ENCODE results near the gene CCN6.

CCN6 gene

DNA sequence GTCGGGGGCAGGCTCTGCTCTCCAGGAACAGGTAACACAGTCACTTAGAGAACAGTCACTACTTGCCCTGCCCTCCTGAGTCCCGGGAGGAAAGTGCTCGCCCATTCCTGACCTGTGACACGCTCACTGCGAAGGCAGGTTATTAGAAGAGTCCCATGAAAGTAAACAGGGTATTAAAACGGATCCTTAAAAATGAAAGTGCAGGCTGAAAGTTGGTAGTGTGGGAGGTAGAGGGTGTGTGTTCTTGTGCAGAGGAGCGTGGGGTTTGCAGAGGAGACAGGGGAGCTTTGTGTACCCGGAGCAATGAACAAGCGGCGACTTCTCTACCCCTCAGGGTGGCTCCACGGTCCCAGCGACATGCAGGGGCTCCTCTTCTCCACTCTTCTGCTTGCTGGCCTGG is at the start of gene CCN6:
CCN6 (plus strand) TSS at position 104 of the 400 bp plus-strand sequence; CDS start at position 358, 254 bp downstream.
- DNase-seq (ENCODE audit: low read depth in 2 of 2): no peak

DNA sequence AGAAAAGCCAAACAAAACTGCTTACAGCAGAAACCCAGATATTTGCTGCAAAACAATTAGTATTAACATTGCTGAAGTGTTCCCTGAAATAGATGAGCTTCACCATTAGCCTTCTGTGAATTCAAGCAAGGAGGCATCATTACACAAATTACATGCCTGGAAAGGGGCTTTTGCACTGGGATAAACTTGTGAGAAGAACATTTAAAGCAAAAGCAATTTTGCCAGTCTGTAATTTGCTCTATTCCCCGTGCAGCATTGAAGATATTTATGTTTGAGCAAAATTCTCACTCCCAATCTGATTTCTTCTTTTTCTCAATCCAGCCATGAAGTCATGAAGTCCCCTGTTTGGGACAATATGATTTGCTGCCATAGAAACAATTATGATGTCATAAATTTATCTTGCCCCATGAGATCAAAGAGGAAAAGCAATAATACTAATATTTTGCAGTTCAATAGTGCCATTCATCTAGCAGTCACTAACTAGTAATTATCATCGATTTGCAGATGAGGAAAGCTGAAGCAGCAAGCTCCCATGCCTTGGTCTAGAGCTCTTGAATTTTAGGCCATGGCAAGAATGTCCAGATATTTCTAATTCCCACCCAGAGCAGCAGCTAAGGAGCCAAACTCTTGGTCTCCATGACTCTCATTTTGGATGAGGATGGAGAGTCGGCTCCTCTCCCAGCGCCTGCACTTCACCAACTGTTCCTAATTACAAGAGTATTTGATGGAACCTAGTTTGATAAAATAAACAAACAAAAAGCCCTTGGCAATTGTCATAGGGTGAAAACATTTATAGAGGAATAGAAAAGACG is 49.5 kb upstream of the CCN6 start:
- DNase-seq (ENCODE audit: low read depth in 2 of 2): no peak

DNA sequence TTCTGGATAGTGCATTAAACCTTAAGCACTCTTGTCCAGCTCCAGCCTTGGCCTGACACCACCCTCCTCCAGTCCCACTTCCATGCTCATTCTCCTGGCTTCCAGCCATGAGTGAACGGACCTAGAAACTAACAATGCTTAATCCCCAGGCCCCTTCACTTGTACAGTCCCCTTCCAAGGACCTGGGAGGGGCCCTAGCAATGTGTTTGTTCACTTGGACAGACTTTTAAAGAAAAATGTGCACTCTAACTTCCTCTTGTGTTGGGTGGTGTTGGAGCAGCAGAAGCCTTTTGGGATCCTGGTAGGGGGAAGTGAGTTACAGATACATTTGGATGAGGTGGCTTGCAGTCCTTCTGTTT is 48.9 kb upstream of the CCN6 start:
- no peak for DNase-seq (ENCODE audit: low read depth in 2 of 2)

DNA sequence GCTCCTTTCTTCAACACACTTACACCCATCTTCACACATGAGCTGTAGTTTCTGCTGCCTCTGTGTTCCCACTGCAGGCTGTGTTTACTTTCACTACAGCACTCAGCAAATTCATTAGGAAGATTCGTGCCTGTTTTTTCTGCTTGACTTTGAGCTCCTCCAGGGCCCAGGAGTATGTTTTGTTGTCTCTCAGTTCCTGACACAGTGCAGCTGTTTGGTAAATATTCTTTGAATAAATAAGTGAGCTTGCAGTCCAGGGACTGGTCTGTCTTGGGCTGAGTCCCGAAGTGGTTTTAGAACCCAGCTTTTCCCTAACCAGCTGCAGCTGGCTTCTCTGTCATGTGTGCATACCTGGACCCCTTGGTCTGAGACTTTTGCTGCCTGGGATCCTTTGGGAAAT is 46.6 kb upstream of the CCN6 start:
- DNase-seq (ENCODE audit: low read depth in 2 of 2): no peak

DNA sequence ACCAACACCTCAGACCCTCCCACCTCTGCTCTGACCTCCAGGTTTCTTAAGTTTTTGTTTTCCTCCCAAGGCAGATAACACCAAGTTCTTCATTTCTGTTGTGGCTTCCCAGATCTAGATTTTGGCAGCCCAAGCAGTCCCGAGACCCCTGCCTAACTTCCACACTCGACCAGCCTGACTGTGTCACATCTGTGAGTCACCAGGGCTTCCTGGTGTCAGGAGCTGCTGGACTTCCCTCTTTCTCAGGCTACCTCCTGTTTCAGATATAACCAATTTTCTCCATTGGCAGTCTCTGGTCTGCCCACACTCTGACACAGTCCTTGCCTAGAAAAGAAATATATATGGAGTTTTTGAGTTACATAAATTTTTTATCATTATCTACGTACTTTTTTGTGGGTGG is 46.1 kb upstream of the CCN6 start:
- no peak for DNase-seq (ENCODE audit: low read depth in 2 of 2)

DNA sequence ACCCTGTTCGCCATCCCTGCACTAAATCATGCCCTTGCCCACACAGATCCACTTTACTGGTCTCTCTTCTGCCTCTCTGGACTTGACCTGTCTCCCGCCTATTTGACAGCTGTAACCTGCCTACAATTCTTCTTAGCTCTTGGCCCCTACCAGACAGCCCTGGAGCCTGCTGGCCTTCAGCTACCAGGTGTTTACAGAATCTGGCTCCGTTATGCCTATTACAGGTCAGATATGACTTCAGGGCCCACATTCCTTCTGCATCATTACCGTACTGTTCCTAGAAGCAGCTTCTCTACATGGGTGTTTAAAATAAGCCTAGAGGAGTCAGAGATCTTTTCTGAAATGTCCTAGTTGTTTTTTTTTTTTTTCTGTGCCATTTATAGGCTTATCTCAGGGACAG is 45.4 kb upstream of the CCN6 start:
- DNase-seq (ENCODE audit: low read depth in 2 of 2): no peak

DNA sequence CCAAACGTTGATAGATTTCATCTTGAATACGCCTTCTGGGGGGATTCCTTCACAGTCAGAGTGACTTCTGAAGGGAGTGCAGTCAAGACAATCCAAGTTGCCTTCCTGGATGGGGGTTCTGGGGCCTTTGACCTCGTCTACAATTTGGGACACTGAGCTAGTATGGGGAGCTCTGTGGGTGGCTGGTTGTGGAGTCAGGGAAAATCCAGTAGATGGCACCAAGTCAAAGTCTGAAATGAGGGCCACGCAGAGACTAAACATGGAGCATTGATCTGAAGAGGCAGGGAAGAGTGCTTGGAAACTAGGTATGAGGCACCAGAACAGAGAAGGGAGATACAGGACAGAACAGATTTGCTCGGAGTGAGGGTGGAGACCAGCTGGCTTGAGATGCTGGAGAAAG is 43.6 kb upstream of the CCN6 start:
- DNase-seq (ENCODE audit: low read depth in 2 of 2): no peak

GRCh38 chr6:112013051-112013450 is 40.9 kb upstream of the CCN6 start:
- DNase-seq (ENCODE audit: low read depth in 2 of 2): no peak

DNA sequence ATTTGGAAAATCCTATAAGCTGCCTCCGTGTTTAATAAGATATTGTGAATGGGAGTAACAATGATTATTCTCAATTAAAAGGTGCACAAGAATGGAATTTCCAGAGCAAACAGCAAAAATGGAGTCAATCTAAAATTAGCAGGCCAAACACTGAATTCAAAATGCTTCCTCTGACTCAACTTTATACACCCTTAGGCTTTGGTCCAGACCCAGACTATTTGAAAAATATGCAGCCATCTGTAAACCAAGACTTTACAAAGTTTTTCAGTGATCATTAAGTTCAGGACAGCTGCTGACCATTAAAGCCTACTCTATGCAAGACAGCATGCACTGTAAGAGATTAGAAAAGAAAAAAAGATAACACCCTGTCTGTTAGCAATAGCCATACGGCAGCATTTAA is 39.4 kb upstream of the CCN6 start:
- DNase-seq (ENCODE audit: low read depth in 2 of 2): no peak

GRCh38 chr6:112015725-112016124 is 38.2 kb upstream of the CCN6 start:
- DNase-seq (ENCODE audit: low read depth in 2 of 2): no peak

DNA sequence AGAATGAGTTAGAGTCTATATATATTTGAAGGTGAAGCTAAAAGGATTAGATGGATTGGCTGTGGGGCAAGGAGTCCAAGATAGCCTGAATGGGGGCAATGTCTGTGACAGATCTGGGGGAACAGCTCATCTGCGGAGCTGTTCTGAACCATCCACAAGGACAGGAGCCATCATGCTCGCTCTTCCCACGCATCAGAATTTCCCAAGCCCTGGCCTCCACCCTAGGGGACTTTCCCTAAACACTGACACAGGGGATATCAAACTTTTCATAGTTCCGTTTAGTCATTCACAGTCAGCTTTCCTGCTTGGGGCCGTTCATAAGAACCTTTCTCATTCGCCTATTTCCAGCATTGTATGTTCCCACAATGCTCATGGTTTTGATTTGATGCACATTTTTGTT is 37.6 kb upstream of the CCN6 start:
- DNase-seq (ENCODE audit: low read depth in 2 of 2): peak; percentile 64 to 75

DNA sequence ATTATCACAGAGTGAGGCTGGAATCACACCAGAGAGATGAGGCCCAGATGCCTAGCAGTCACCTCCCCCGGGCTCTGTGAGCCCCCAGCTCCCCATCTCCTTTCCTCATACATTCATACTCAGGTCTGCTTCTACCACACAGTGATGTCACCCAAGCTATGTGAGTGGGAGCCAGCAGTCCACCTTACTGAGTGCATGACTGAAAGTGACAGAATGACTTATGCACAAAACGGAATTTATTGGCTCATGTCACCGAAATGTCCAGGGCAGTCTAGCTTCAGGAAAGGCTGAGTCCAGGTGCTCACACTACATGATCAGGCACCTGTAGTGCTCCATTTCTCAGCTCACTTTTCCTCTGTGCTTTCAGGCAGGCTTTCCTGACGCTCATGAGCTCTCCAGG is 36.7 kb upstream of the CCN6 start:
- peak; percentile 53 to 61 for DNase-seq (ENCODE audit: low read depth in 2 of 2)

GRCh38 chr6:112017760-112018537 is 36.0 kb upstream of the CCN6 start:
- DNase-seq (ENCODE audit: low read depth in 2 of 2): no peak

DNA sequence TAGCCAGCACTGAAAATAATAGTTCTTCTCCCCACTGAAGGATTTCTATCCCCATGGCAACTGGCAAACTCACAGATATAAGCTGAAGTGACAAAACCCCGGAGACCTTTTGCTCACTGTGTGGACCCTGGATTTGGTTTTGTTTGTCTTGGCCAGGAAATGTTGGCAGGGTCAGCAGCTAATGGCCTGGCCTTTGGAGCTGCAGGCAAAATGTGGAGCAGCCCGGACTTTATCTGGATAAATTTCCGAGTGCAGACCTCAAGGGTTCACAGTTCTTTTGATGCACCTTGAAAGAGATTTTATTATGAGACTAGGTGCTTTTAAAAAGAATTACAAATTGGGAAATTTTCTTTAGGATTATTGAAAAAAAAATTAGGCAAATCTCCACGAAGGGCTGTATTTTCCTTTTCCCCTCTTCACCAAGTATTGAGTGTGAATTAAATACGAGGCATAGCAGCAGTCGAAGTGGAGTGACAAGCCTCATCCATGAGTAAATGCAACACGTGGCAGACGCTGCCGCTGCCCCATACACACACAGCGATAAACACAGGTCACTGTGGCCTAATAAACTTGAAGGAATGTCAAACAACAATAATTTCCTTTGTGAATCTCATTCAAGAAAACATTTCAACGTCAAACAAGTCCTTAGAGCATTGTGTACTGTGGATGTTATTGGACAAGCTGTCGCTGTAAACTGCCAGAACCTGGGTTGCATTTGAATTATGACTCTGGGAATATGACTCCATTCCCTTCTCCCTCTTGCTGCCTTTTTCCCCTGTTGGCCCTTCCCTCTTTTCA is 35.1 kb upstream of the CCN6 start:
- DNase-seq (ENCODE audit: low read depth in 2 of 2): no peak

DNA sequence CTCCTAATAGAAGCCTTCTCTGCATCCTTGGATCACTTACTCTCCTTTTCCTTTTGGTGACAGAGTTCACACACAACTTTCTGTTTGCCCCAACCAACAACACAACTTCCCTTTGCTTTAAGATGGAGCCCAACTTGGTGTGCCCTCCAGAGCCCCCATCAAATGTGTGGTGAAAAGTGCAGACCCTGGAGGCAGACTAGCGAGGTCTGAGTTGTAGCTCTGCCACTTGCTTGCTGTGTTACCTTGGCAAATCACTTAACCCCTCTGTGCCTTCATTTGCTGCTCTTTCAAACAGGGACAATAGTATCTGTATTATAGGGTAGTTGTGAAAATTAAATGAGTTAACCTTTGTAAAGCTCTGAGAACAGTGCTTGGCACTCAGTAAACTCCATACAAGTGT is 34.3 kb upstream of the CCN6 start:
- no peak for DNase-seq (ENCODE audit: low read depth in 2 of 2)

DNA sequence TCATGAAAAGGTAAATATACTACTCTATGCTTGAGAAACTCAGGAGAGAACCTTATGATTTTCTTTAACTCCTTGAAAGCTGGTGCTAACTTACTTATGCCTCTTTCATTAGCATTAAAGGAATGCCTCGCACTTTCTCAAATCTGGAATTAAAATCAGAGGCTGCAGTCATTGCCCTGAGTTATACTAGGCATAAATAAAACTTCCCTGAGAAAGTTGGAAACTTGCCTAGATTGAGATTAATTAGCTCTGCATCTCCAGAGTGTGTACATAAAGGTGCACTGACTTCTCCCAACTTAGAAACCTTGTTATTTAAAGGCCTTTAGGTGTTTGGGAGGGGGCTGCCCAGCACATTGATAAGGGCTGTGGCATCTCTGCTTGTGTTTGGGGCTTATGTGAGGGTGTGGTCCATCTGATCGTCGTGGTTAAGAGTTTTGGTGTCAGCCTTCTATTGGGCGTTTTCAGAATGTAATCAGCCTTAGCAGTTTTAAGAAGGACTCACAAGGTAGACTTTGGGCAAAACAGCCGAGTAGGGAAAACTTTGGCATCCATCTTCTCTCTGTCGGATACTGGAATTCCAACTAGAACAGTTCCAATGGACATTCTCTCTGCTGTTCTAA is 32.1 kb upstream of the CCN6 start:
- no peak for DNase-seq (ENCODE audit: low read depth in 2 of 2)

- no peak for DNase-seq (ENCODE audit: low read depth in 2 of 2)
Measured at GRCh38 chr6:112022749-112023148, 31.2 kb upstream of the CCN6 start.

GRCh38 chr6:112024464-112024863 is 29.4 kb upstream of the CCN6 start:
- no peak for DNase-seq (ENCODE audit: low read depth in 2 of 2)

DNA sequence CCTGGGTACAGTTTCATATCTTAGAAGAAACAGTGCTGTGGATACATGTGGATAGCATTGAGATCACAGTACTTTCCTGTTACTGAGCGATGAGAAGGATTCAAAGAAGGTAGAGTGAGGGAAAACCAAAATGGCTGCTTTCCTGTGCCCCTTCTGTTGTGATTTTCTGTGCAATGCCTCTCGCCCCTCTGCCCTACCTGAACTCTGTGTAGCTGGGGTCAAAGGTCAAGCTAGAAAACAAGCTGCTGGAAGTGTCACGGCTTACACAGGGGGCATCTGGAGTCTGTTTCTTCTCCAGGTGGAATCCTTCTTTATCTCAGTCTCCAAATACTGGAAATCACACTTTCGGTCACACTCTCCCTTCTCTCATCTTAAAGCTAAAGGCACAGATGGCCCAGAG is 27.0 kb upstream of the CCN6 start:
- DNase-seq (ENCODE audit: low read depth in 2 of 2): no peak

GRCh38 chr6:112027942-112028674 is 25.8 kb upstream of the CCN6 start:
- DNase-seq (ENCODE audit: low read depth in 2 of 2): no peak
